GM23338 (cell line): Measurements from ENCODE around the gene RAB43. TPM values are rescaled to one million over a fixed set of nuclear protein-coding genes. Genes with fewer than 3 reads are reported as not detected.

Experiments
- EZH2 ChIP-seq: fragments of 200-600 bp; sonication (generic); IDR thresholded peaks from one replicate; pipeline ENCODE4 v1.8.0; 2017; ENCODE audit warnings: antibody characterized with exemption, mild to moderate bottlenecking, low read depth; ENCODE audit not compliant: unreplicated experiment
- EZH2phosphoT487 ChIP-seq: fragments of 200-600 bp; sonication (generic); IDR thresholded peaks from one replicate; pipeline ENCODE4 v1.8.1; 2018; ENCODE audit warnings: antibody characterized with exemption; ENCODE audit not compliant: unreplicated experiment
- JUNB ChIP-seq: IDR thresholded peaks from one replicate; pipeline ENCODE4 v1.6.1; 2016; ENCODE audit warnings: antibody characterized with exemption; ENCODE audit not compliant: unreplicated experiment
- NANOG ChIP-seq: IDR thresholded peaks from 2 replicates; pipeline ENCODE4 v1.6.1; 2016; ENCODE audit warnings: antibody characterized with exemption, borderline replicate concordance
- REST ChIP-seq: IDR thresholded peaks from one replicate; pipeline ENCODE4 v1.6.1; 2018; ENCODE audit warnings: antibody characterized with exemption; ENCODE audit not compliant: unreplicated experiment
- ZNF331 ChIP-seq: fragments of 250-450 bp; sonication (Bioruptor Pico); IDR thresholded peaks from 2 replicates; pipeline ENCODE4 v1.5.0; 2020; ENCODE audit warnings: low read depth, mild to moderate bottlenecking, moderate library complexity
- polyA plus RNA-seq: library from polyadenylated mRNA; unstranded; fragments of >200 nt; fragmentation: Nextera tagmentation; extraction: Ambion mirVana; gene quantifications from 2 replicates; pipeline ENCODE4 v1.2.1, GENCODE V29; 2016
- total RNA-seq: library from RNA; depleted of rRNA; stranded (reverse); fragments of >200 nt; shearing (Covaris generic); gene quantifications from 2 replicates; pipeline ENCODE4 v1.2.3, GENCODE V29; 2014
- TF ChIP-seq, protein P1 (sequence below): fragments of 250-450 bp; sonication (Bioruptor Pico); IDR thresholded peaks from 2 replicates; pipeline ENCODE4 v1.5.0; 2020; ENCODE audit warnings: mild to moderate bottlenecking, moderate library complexity

RAB43 gene
- total and polyA plus RNA-seq, 2 experiments from 2014 or later, result 5.7 to 37.0 TPM

DNA sequence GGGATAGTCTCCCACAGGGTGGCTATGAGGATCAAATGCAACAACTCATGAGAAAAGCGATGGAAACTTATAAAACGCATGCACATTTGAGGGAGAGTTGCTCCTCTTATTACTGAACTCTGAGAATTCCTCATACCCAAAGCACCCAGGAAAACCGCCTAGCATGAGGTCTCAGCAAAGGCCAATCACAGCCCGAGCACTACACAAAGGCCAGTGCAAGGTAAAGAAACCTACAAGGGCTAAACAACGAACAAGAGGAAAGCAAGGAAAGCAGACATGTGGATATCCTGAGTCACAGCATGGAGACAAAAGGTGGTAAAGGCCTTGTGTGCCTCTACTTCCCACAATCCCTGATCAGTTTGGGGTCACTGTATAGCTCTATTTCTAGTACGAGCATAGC, 7.1 kb downstream of the RAB43 start (continued):
- TF ChIP-seq, protein P1, sequence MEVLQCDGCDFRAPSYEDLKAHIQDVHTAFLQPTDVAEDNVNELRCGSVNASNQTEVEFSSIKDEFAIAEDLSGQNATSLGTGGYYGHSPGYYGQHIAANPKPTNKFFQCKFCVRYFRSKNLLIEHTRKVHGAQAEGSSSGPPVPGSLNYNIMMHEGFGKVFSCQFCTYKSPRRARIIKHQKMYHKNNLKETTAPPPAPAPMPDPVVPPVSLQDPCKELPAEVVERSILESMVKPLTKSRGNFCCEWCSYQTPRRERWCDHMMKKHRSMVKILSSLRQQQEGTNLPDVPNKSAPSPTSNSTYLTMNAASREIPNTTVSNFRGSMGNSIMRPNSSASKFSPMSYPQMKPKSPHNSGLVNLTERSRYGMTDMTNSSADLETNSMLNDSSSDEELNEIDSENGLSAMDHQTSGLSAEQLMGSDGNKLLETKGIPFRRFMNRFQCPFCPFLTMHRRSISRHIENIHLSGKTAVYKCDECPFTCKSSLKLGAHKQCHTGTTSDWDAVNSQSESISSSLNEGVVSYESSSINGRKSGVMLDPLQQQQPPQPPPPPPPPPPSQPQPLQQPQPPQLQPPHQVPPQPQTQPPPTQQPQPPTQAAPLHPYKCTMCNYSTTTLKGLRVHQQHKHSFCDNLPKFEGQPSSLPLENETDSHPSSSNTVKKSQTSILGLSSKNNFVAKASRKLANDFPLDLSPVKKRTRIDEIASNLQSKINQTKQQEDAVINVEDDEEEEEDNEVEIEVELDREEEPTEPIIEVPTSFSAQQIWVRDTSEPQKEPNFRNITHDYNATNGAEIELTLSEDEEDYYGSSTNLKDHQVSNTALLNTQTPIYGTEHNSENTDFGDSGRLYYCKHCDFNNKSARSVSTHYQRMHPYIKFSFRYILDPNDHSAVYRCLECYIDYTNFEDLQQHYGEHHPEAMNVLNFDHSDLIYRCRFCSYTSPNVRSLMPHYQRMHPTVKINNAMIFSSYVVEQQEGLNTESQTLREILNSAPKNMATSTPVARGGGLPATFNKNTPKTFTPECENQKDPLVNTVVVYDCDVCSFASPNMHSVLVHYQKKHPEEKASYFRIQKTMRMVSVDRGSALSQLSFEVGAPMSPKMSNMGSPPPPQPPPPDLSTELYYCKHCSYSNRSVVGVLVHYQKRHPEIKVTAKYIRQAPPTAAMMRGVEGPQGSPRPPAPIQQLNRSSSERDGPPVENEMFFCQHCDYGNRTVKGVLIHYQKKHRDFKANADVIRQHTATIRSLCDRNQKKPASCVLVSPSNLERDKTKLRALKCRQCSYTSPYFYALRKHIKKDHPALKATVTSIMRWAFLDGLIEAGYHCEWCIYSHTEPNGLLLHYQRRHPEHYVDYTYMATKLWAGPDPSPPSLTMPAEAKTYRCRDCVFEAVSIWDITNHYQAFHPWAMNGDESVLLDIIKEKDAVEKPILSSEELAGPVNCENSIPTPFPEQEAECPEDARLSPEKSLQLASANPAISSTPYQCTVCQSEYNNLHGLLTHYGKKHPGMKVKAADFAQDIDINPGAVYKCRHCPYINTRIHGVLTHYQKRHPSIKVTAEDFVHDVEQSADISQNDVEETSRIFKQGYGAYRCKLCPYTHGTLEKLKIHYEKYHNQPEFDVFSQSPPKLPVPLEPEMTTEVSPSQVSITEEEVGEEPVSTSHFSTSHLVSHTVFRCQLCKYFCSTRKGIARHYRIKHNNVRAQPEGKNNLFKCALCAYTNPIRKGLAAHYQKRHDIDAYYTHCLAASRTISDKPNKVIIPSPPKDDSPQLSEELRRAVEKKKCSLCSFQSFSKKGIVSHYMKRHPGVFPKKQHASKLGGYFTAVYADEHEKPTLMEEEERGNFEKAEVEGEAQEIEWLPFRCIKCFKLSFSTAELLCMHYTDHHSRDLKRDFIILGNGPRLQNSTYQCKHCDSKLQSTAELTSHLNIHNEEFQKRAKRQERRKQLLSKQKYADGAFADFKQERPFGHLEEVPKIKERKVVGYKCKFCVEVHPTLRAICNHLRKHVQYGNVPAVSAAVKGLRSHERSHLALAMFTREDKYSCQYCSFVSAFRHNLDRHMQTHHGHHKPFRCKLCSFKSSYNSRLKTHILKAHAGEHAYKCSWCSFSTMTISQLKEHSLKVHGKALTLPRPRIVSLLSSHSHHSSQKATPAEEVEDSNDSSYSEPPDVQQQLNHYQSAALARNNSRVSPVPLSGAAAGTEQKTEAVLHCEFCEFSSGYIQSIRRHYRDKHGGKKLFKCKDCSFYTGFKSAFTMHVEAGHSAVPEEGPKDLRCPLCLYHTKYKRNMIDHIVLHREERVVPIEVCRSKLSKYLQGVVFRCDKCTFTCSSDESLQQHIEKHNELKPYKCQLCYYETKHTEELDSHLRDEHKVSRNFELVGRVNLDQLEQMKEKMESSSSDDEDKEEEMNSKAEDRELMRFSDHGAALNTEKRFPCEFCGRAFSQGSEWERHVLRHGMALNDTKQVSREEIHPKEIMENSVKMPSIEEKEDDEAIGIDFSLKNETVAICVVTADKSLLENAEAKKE (CRISPR knock-in tag), result no peak
- TF ChIP-seq NANOG (no peak), REST (no peak), EZH2 (no peak), JUNB (no peak), ZNF331 (CRISPR knock-in tag) (no peak), EZH2phosphoT487 (no peak)
